ENCODE measurements around the gene SMG6.

Gene SMG6

DNA sequence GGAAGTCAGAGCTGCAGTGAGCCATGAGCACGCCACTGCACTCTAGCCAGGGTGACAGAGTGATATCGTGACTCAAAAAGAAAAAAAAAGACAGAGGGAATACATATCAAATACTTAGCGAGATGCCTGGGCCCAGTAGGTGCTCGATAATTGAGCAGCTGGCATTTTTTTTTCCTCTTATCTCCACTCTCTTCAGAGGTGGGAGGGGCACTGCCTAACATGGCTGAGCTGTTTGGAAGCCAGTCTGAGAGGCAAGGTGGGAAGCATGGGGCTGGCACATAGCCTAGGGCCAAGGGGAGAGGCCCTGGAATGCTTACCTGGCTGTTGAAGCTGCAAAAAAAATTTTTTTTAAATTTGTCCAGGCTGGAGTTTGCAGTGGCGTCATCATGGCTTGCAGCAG, 210.2 kb downstream of the SMG6 start:
- DNase-seq: no peak

GRCh38 chr17:2092253-2092652, 211.3 kb downstream of the SMG6 start:
- DNase-seq: no peak

GRCh38 chr17:2090804-2091534, 212.6 kb downstream of the SMG6 start:
- DNase-seq: no peak

DNA sequence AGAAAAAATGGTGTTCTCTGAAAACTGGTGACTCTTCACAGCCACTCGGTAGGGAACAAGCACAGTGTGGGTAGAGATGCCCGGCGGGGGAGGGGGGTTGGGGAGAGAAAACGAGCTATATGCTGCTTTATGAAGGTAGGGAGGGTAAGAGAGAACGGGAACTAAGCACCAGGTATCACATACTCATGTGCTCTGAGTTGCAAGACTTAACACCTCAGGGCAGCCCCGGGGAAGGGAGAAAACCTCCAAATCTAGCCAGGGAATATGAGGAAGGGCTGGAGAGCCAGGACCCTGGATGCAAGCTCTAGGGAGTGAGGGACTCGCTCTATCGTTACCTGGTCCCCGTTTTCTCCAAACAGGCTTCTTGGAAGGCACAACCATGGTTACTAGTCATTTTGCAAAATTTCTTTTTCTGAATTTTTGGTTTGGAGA, 213.4 kb downstream of the SMG6 start:
- DNase-seq: no peak

DNA sequence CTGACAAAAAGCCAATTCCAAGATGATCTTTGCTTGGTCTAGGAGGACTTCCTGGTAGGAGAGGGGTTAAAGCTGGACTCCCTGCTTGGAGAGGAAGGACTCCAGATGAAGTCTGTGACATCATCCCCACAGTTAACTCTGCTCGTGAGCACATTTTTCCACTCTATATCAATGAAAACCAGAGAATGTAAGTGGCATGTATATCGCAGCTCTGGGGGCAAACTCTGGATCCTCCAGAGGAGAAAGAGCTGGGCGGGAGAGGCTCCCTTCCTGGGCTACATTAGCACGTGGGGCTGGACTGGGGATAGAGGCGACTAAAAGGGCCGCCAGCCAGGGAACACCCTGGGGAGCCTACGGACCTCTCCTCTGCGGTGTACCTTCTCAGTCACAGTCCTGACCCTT, 214.6 kb downstream of the SMG6 start:
- DNase-seq: no peak

- DNase-seq: no peak
These were observed 215.9 kb downstream of the SMG6 start for GRCh38 chr17:2087597-2088211.

GRCh38 chr17:2086306-2086705, 217.3 kb downstream of the SMG6 start:
- no peak for DNase-seq

DNA sequence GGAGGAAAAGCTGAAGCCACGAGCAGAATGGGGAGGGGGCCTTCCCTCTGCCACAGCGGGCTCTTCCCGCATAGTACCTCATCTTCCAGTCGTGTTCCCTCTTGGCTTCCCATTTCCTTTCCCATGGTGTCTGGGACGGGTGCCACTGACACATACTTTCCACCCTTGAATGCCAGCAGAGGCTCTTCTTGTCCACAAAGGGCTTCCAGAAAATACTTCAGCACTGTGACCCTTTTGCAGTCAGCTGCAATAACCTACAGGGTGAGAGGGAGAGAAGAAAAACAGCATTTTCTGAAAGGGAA, 218.0 kb downstream of the SMG6 start:
- DNase-seq: no peak

- no peak for DNase-seq
These were observed 218.6 kb downstream of the SMG6 start for GRCh38 chr17:2084766-2085647.

DNA sequence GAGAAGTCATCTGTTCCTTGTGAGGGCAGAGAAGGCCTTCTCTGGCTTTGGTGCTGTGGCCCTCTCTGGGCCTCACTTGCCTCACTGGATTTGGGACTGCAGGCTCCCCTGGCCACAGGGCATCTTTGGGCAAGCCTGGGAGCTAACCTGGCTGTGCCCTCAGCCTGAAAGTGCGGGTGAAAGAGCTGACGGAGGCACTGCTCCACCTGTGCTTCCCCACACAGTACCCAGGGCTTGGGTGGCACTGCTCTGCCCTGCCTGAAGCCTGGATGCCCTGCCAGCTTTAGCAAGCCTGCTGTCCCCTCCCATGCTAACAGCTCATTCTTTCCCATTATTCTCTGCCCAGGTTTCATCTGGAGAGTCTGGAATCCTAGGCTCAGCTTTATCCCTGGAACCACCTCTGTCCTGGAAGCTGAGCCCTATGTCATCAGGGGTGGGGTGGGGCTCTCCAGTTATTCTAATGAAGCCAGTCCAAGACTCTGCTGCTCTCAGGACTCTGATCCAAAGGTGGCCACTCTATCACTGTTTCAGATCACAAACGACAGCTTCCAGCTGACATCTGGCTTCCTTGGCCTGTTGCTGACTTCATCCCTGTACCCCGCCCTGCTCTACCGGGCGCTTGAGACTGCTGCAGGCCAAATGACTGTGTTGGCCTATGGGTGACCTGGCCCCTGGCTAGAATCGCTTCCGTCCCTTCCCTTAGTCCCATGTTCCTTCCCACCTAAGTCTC, 219.4 kb downstream of the SMG6 start:
- DNase-seq: no peak

- no peak for DNase-seq
These were observed 220.0 kb downstream of the SMG6 start for GRCh38 chr17:2083613-2084035.

GRCh38 chr17:2082003-2082781, 221.4 kb downstream of the SMG6 start:
- DNase-seq: no peak

- DNase-seq: no peak
These were observed 222.0 kb downstream of the SMG6 start for GRCh38 chr17:2081564-2081963.

DNA sequence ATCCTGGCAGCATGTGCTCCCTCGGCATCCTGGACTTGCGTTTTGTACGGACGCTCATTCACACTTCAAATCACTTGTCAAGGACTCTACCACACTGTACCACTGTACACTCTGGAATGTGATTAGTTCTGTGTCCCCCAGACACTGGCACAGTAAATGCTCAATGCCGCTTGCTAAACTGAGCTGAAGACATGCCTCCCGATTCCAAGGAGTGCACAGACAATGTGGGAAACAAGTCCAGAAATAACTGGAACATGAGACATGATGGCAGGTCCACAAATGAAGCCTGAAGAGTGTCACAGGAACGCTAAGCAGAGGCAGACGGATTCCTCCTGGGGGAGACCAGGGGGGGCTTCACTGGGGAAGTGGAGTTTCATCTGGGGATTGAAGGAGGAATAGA, 226.5 kb downstream of the SMG6 start:
- DNase-seq: no peak

- DNase-seq: peak; percentile 32
These were observed 227.2 kb downstream of the SMG6 start for GRCh38 chr17:2076087-2076984.

DNA sequence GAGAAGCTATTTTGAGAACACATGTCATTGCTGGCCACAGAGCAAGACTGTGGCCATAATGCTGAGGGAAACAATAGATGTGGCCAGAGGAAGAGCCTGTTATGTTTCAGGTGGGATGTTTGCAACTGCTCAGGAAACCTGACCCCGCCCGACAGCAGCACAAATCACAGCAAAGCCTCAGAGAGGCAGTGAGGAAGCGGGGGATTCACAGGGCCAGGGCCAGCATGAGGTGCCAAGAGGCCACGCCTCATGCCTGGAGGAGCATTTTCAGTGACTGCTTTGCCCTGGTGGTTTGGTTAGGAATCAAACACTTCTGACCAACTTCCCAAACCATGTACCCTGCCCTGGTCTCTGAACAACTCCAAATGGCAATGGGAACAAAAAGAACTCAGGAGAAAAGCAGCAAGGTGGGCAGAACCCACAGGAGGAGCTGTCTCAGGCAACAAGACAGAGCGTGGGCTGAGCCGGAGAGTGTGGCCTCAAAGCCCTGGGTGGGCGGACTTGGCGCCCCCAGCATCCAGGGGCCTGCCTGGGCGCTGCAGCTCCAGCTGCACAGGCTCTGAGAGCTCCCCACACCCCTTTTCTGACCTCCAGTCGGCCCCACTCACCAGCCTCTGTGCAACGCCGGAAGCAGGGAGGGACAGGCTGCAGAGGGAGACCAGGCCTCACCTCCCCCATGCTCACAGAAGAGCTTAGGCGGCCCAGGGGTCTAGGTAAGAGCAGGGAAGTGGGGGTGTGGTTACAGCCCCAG, 228.1 kb downstream of the SMG6 start:
- DNase-seq: no peak

GRCh38 chr17:2074919-2075318, 228.7 kb downstream of the SMG6 start:
- DNase-seq: no peak

- no peak for DNase-seq
These were observed 231.9 kb downstream of the SMG6 start for GRCh38 chr17:2071455-2072281.

DNA sequence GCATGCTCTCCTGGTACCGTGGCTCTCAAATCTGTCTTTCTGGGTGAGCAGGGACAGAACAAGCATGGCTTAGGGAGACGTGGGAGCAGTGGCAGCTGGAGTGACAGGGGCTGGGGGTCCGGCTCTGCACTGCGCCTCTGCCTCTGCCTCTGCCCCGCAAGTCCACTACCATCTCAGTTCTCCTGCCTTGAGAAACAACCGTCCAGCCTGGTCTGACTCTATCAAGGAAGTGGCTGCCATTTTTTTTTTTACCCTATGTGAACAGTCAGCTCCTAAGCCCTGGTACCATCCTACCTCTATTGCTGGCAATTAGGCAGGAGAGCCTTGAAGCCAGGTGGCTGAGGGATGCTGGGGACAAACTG, 232.6 kb downstream of the SMG6 start:
- DNase-seq: no peak

Measured in NCI-H1092 treated with DMSO at 0.1 percent for 48 hours (cell line).